ENCODE data around the gene SLC17A5. TPM values are rescaled to one million over a fixed set of nuclear protein-coding genes. Genes with fewer than 3 reads are reported as not detected.

Gene SLC17A5
- total RNA-seq, 1 experiment from 2014 or later = 21.3 TPM

GRCh38 chr6:73612611-73613010, 41.2 kb downstream of the SLC17A5 start:
- BruUV-seq (replicated peaks) = no TSS peak
- no peak for TF ChIP-seq CTCF (IDR thresholded peaks at IDR 0.05; ENCODE audit: unreplicated experiment)
- no peaks in the 10 kb centered on the region for H3K27me3 Mint-ChIP-seq (ENCODE audit: unreplicated experiment)
- intact Hi-C loops (cut with micrococcal nuclease; ENCODE audit: unreplicated experiment) = no loop called here
- H3K4me1 Mint-ChIP-seq (ENCODE audit: low read depth, unreplicated experiment) = peaks cover 8% of the 10 kb centered on the region
- no peak overlapping the region for H3K4me3 Mint-ChIP-seq (ENCODE audit: low read depth, unreplicated experiment)
- no peak overlapping the region for H3K27ac Mint-ChIP-seq (ENCODE audit: unreplicated experiment)
- no peaks in the 10 kb centered on the region for H3K9me3 Mint-ChIP-seq (ENCODE audit: low read depth, unreplicated experiment)
- no peak for DNase-seq
- peaks cover 18% of the 10 kb centered on the region for H3K36me3 Mint-ChIP-seq (ENCODE audit: insufficient read depth, unreplicated experiment)
- CTCF ChIA-PET = interaction anchor here (0.7 to 1.2 kb wide), 3 partner anchors 9 to 308 kb away, joined by 3 to 5 read pairs (median 3); no protein-coding TSS in a partner anchor

- peaks cover 18% of the 10 kb centered on the region for H3K36me3 Mint-ChIP-seq (ENCODE audit: insufficient read depth, unreplicated experiment)
- H3K4me1 Mint-ChIP-seq (ENCODE audit: low read depth, unreplicated experiment) = peaks cover 15% of the 10 kb centered on the region
- intact Hi-C loops (cut with micrococcal nuclease; ENCODE audit: unreplicated experiment) = loop anchor here (1.0 kb wide), 2 partner anchors 30 to 95 kb away; no protein-coding TSS in a partner anchor
- CTCF ChIA-PET = interaction anchor here (0.7 to 1.3 kb wide), 4 partner anchors 95 to 1652 kb away, joined by 3 to 4 read pairs (median 3); no protein-coding TSS in a partner anchor
- H3K27ac Mint-ChIP-seq (ENCODE audit: unreplicated experiment) = peak overlapping the region; percentile 33
- BruUV-seq (replicated peaks) = no TSS peak
- H3K4me3 Mint-ChIP-seq (ENCODE audit: low read depth, unreplicated experiment) = no peak overlapping the region
- TF ChIP-seq CTCF (IDR thresholded peaks at IDR 0.05; ENCODE audit: unreplicated experiment) = no peak
- no peaks in the 10 kb centered on the region for H3K9me3 Mint-ChIP-seq (ENCODE audit: low read depth, unreplicated experiment)
- H3K27me3 Mint-ChIP-seq (ENCODE audit: unreplicated experiment) = no peaks in the 10 kb centered on the region
- DNase-seq = peak; percentile 10
Observed at GRCh38 chr6:73610444-73611275, 43.1 kb downstream of the SLC17A5 start.

- Mint-ChIP-seq H3K4me3 (ENCODE audit: low read depth, unreplicated experiment) (no peak overlapping the region), H3K36me3 (ENCODE audit: insufficient read depth, unreplicated experiment) (peaks cover 19% of the 10 kb centered on the region), H3K9me3 (ENCODE audit: low read depth, unreplicated experiment) (no peaks in the 10 kb centered on the region), H3K4me1 (ENCODE audit: low read depth, unreplicated experiment) (peaks cover 15% of the 10 kb centered on the region), H3K27me3 (ENCODE audit: unreplicated experiment) (no peaks in the 10 kb centered on the region), H3K27ac (ENCODE audit: unreplicated experiment) (peak overlapping the region; percentile 45)
- no TSS peak for BruUV-seq (replicated peaks)
- CTCF ChIA-PET = no interaction called here
- no peak for TF ChIP-seq CTCF (IDR thresholded peaks at IDR 0.05; ENCODE audit: unreplicated experiment)
- intact Hi-C loops (cut with micrococcal nuclease; ENCODE audit: unreplicated experiment) = loop anchor here (5.0 kb wide), 1 partner anchor 146 kb away; the partner anchor contains the start of gene MTO1
- no peak for DNase-seq
Observed at GRCh38 chr6:73608761-73609160, 45.0 kb downstream of the SLC17A5 start.

GRCh38 chr6:73606428-73606827, 47.4 kb downstream of the SLC17A5 start:
- BruUV-seq (replicated peaks) = no TSS peak
- DNase-seq = peak; percentile 4
- peaks cover 15% of the 10 kb centered on the region for H3K4me1 Mint-ChIP-seq (ENCODE audit: low read depth, unreplicated experiment)
- intact Hi-C loops (cut with micrococcal nuclease; ENCODE audit: unreplicated experiment) = loop anchor here (5.0 kb wide), 1 partner anchor 144 kb away; the partner anchor contains the start of gene MTO1
- H3K27me3 Mint-ChIP-seq (ENCODE audit: unreplicated experiment) = no peaks in the 10 kb centered on the region
- no peak overlapping the region for H3K27ac Mint-ChIP-seq (ENCODE audit: unreplicated experiment)
- peaks cover 27% of the 10 kb centered on the region for H3K36me3 Mint-ChIP-seq (ENCODE audit: insufficient read depth, unreplicated experiment)
- no peaks in the 10 kb centered on the region for H3K9me3 Mint-ChIP-seq (ENCODE audit: low read depth, unreplicated experiment)
- H3K4me3 Mint-ChIP-seq (ENCODE audit: low read depth, unreplicated experiment) = no peak overlapping the region
- CTCF ChIA-PET = interaction anchor here (1.0 kb wide), 2 partner anchors 26 to 59 kb away, joined by 3 read pairs; no protein-coding TSS in a partner anchor
- TF ChIP-seq CTCF (IDR thresholded peaks at IDR 0.05; ENCODE audit: unreplicated experiment) = no peak
